Astrocyte (in vitro differentiated cells and primary cell): Measurements from ENCODE around the gene P2RY12. TPM values are rescaled to one million over a fixed set of nuclear protein-coding genes. Genes with fewer than 3 reads are reported as not detected.

Experiments
- DNase-seq: peaks from one replicate; pipeline ENCODE4 v3.0.0-alpha.2; 2010; ENCODE audit warnings: low read depth
- FAIRE-seq: peaks from 2 replicates; lab custom pipeline; 2011; peaks lifted over from hg19 to GRCh38; lab: Jason Lieb, UNC
- H2AFZ ChIP-seq: 2 replicates; pipeline ENCODE4 v1.6.0; 2012; ENCODE audit warnings: low read depth, low read length, inconsistent platforms
- H3K27ac ChIP-seq: 2 replicates; pipeline ENCODE4 v1.5.1; 2011; ENCODE audit warnings: low read depth, low read length, inconsistent platforms
- H3K27me3 ChIP-seq: 2 replicates; pipeline ENCODE4 v1.6.0; 2011; ENCODE audit warnings: low read length, inconsistent platforms; ENCODE audit not compliant: insufficient read depth
- H3K36me3 ChIP-seq: 2 replicates; pipeline ENCODE4 v1.5.1; 2011; ENCODE audit warnings: low read length, inconsistent platforms; ENCODE audit not compliant: insufficient read depth
- H3K4me1 ChIP-seq: 2 replicates; pipeline ENCODE4 v1.5.1; 2011; ENCODE audit warnings: low read length, inconsistent platforms; ENCODE audit not compliant: insufficient read depth
- H3K4me2 ChIP-seq: 2 replicates; pipeline ENCODE4 v1.6.0; 2012; ENCODE audit warnings: low read length, inconsistent platforms
- H3K4me3 ChIP-seq: 2 replicates; pipeline ENCODE4 v1.5.1; 2011; ENCODE audit warnings: low read depth, mild to moderate bottlenecking, low read length, inconsistent platforms; ENCODE audit not compliant: insufficient read depth
- H3K79me2 ChIP-seq: 2 replicates; pipeline ENCODE4 v1.6.0; 2012; ENCODE audit warnings: mild to moderate bottlenecking, low read length, inconsistent platforms; ENCODE audit not compliant: insufficient read depth
- H3K9ac ChIP-seq: 2 replicates; pipeline ENCODE4 v1.6.0; 2012; ENCODE audit warnings: mild to moderate bottlenecking, low read length, inconsistent platforms
- H3K9me3 ChIP-seq: 2 replicates; pipeline ENCODE4 v1.5.1; 2012; ENCODE audit warnings: low read depth, mild to moderate bottlenecking, low read length, inconsistent platforms; ENCODE audit not compliant: insufficient read depth
- H4K20me1 ChIP-seq: 2 replicates; pipeline ENCODE4 v1.6.0; 2012; ENCODE audit warnings: low read length, inconsistent platforms; ENCODE audit not compliant: insufficient read depth
- H3K27ac Mint-ChIP-seq: one replicate; pipeline ENCODE4 v1.8.0; 2021; ENCODE audit warnings: mild to moderate bottlenecking, mixed read lengths; ENCODE audit not compliant: unreplicated experiment
- H3K27me3 Mint-ChIP-seq: one replicate; pipeline ENCODE4 v1.8.0; 2021; ENCODE audit warnings: low read depth, mixed read lengths; ENCODE audit not compliant: unreplicated experiment
- H3K36me3 Mint-ChIP-seq: one replicate; pipeline ENCODE4 v1.8.0; 2021; ENCODE audit warnings: low read depth, mixed read lengths; ENCODE audit not compliant: unreplicated experiment
- H3K4me1 Mint-ChIP-seq: one replicate; pipeline ENCODE4 v1.8.0; 2021; ENCODE audit warnings: low read depth, mixed read lengths; ENCODE audit not compliant: unreplicated experiment
- H3K4me3 Mint-ChIP-seq: one replicate; pipeline ENCODE4 v1.8.0; 2021; ENCODE audit warnings: mild to moderate bottlenecking, moderate library complexity, mixed read lengths; ENCODE audit not compliant: unreplicated experiment
- H3K9me3 Mint-ChIP-seq: one replicate; pipeline ENCODE4 v1.8.0; 2021; ENCODE audit warnings: mild to moderate bottlenecking, mixed read lengths; ENCODE audit not compliant: unreplicated experiment
- CTCF ChIP-seq: IDR thresholded peaks from 2 replicates; pipeline ENCODE4 v1.5.1; 2011; ENCODE audit warnings: low read depth, mild to moderate bottlenecking, inconsistent platforms, low read length, moderate library complexity; ENCODE audit not compliant: insufficient read depth
- EZH2 ChIP-seq: IDR thresholded peaks from 2 replicates; pipeline ENCODE4 v1.6.1; 2012; ENCODE audit warnings: mild to moderate bottlenecking, low read length, inconsistent platforms; ENCODE audit not compliant: insufficient read depth
- total RNA-seq: library from RNA; stranded (reverse); gene quantifications from 2 replicates; pipeline ENCODE4 v1.2.1, GENCODE V29; 2021

P2RY12 gene
- total RNA-seq, 1 donor from 2014 or later = not detected

- Histone ChIP-seq H3K4me2 (no peak overlapping the region), H3K9ac (no peak overlapping the region), H4K20me1 (no peaks in the 10 kb centered on the region), H2AFZ (no peak overlapping the region), H3K36me3 (no peaks in the 10 kb centered on the region), H3K4me3 (no peak overlapping the region), H3K27me3 (no peaks in the 10 kb centered on the region), H3K4me1 (peaks cover 3% of the 10 kb centered on the region), H3K9me3 (no peaks in the 10 kb centered on the region), H3K27ac (no peak overlapping the region), H3K79me2 (no peaks in the 10 kb centered on the region)
- no peaks in the 10 kb centered on the region for H3K9me3 Mint-ChIP-seq
- TF ChIP-seq EZH2 = no peak
- TF ChIP-seq CTCF = no peak
- peak overlapping the region; percentile 50 for H3K27ac Mint-ChIP-seq
- peaks cover 23% of the 10 kb centered on the region for H3K4me1 Mint-ChIP-seq
- DNase-seq (peak; percentile 33), FAIRE-seq (peak; percentile 43)
- H3K27me3 Mint-ChIP-seq = no peaks in the 10 kb centered on the region
- H3K4me3 Mint-ChIP-seq = no peak overlapping the region
- H3K36me3 Mint-ChIP-seq = peaks cover 3% of the 10 kb centered on the region
Measured at GRCh38 chr3:151318313-151318712, 66.2 kb downstream of the P2RY12 start.

GRCh38 chr3:151316267-151316991 is 68.1 kb downstream of the P2RY12 start, which contains the start of gene GPR87:
GPR87 (minus strand) TSS chr3:151316820; CDS start chr3:151300100, 16,720 bp downstream.
- H3K9me3 ChIP-seq = no peaks in the 10 kb centered on the region
- H3K27me3 Mint-ChIP-seq = no peaks in the 10 kb centered on the region
- H3K4me3 ChIP-seq = no peak within 1 kb of the TSS
- peaks cover 6% of the 10 kb centered on the region for H3K36me3 Mint-ChIP-seq
- no peaks in the 10 kb centered on the region for H3K27me3 ChIP-seq
- peaks cover 23% of the 10 kb centered on the region for H3K4me1 Mint-ChIP-seq
- H3K4me2 ChIP-seq = peak within 1 kb of the TSS; percentile 17
- no peak within 1 kb of the TSS for H3K9ac ChIP-seq
- DNase-seq (peak; percentile 69), FAIRE-seq (peak; percentile 29)
- no peaks in the 10 kb centered on the region for H4K20me1 ChIP-seq
- H3K79me2 ChIP-seq = no peaks in the 10 kb centered on the region
- no peak within 1 kb of the TSS for H2AFZ ChIP-seq
- no peaks in the 10 kb centered on the region for H3K9me3 Mint-ChIP-seq
- H3K36me3 ChIP-seq = no peaks in the 10 kb centered on the region
- peak within 1 kb of the TSS; percentile 83 for H3K27ac Mint-ChIP-seq
- no peak within 1 kb of the TSS for H3K27ac ChIP-seq
- peaks cover 3% of the 10 kb centered on the region for H3K4me1 ChIP-seq
- no peak for TF ChIP-seq CTCF
- peak within 1 kb of the TSS; percentile 76 for H3K4me3 Mint-ChIP-seq

GRCh38 chr3:151315846-151316245 is 68.7 kb downstream of the P2RY12 start:
- H3K36me3 ChIP-seq = no peaks in the 10 kb centered on the region
- no peak overlapping the region for H3K9ac ChIP-seq
- DNase-seq = no peak
- no peak overlapping the region for H3K4me2 ChIP-seq
- Mint-ChIP-seq H3K27me3 (no peaks in the 10 kb centered on the region), H3K4me3 (peak overlapping the region; percentile 76), H3K9me3 (no peaks in the 10 kb centered on the region), H3K27ac (peak overlapping the region; percentile 83), H3K36me3 (peaks cover 6% of the 10 kb centered on the region), H3K4me1 (peaks cover 23% of the 10 kb centered on the region)
- H3K79me2 ChIP-seq = no peaks in the 10 kb centered on the region
- H3K9me3 ChIP-seq = no peaks in the 10 kb centered on the region
- FAIRE-seq = no peak
- H3K27me3 ChIP-seq = no peaks in the 10 kb centered on the region
- no peak overlapping the region for H3K27ac ChIP-seq
- peaks cover 3% of the 10 kb centered on the region for H3K4me1 ChIP-seq
- no peak overlapping the region for H3K4me3 ChIP-seq
- no peaks in the 10 kb centered on the region for H4K20me1 ChIP-seq
- H2AFZ ChIP-seq = no peak overlapping the region
- TF ChIP-seq CTCF (no peak), EZH2 (no peak)
